ENCODE results near the gene BCL11A.

DNA sequence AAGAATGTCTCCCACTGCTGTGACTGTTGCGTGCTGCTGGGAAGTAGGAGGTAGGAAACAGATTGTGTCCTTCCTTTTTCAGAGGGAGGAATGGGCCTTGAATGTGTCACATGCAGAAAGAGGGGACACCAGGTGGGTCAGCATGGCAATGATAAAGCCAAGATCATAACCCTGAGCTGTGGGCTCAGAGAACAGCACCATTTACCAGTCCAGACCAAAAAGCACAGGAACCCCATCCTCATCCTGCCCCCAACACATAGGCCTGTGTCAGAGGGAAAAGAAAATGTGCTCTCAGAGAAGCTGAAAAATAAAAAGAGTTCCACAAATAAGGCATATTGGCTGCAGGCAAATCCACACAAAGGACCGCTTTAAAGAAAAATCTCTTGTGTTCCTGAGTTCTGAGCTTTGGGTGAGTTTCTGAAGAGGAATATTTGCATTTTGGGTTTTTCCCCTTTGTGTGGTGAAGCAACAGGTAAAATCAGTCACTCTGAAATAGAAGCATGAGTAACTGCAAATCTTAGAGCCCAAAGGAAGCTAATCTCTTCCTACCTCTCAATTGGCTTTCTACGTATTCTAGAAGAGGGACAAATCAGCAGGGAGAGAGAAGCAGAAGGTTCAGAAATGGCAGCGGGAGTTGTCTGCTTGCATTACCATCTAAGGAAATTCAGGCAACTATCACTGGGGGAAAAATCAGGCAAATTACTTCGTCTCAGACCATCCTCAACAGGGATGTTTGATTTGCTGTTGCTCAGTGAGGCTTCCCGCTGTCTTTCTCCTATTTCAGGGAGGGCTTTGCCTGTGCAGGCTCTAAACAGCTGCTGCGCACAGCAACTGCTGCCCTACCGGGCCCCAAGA, 106.8 kb downstream of the BCL11A start:
- TF ChIP-seq, protein P1, sequence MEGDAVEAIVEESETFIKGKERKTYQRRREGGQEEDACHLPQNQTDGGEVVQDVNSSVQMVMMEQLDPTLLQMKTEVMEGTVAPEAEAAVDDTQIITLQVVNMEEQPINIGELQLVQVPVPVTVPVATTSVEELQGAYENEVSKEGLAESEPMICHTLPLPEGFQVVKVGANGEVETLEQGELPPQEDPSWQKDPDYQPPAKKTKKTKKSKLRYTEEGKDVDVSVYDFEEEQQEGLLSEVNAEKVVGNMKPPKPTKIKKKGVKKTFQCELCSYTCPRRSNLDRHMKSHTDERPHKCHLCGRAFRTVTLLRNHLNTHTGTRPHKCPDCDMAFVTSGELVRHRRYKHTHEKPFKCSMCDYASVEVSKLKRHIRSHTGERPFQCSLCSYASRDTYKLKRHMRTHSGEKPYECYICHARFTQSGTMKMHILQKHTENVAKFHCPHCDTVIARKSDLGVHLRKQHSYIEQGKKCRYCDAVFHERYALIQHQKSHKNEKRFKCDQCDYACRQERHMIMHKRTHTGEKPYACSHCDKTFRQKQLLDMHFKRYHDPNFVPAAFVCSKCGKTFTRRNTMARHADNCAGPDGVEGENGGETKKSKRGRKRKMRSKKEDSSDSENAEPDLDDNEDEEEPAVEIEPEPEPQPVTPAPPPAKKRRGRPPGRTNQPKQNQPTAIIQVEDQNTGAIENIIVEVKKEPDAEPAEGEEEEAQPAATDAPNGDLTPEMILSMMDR (IDR thresholded peaks at IDR 0.05): no peak
- TF ChIP-seq POLR2AphosphoS5 (IDR thresholded peaks at IDR 0.05) (no peak), POLR2A (IDR thresholded peaks at IDR 0.05) (no peak)
